Panc1 (cell line): ENCODE data around the gene LY86.

ENCODE experiments used
- CTCF ChIP-seq: fragments of 450-650 bp; IDR thresholded peaks from 2 replicates; pipeline ENCODE4 v1.5.1; 2017; ENCODE audit warnings: mild to moderate bottlenecking
- SIN3A ChIP-seq: IDR thresholded peaks from 2 replicates; pipeline ENCODE4 v1.6.1; 2012; ENCODE audit warnings: low read depth, mild to moderate bottlenecking, low read length, moderate library complexity, borderline replicate concordance; ENCODE audit not compliant: insufficient read depth
- TCF7L2 ChIP-seq: IDR thresholded peaks from 2 replicates; pipeline ENCODE4 v1.6.1; 2011; ENCODE audit warnings: mild to moderate bottlenecking, low read depth, low read length, inconsistent platforms

DNA sequence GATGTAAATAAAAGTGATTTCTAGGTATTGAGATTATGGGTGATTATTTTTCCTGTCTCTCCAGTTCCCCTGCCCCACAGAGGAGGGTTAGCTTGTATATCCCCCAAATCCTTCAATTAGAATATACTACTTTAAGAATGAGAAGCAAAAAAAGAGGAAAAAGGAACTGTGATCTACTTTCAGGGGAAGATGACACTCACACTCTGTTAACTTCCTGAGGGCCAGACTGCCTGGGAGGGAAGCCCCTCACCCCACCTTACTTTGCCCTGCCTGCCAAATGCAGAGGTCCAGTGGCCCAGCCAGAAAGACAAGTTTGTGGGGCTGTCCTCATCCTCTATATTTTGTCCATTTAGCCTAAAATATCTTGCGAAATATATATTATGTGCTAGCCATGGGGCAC lies 9.2 kb upstream of the LY86 start:
- TF ChIP-seq SIN3A (no peak), TCF7L2 (no peak), CTCF (no peak)
